Measurements from ENCODE around the gene KLK3. TPM values are rescaled to one million over a fixed set of nuclear protein-coding genes. Genes with fewer than 3 reads are reported as not detected.

Gene KLK3
- total RNA-seq, 2 experiments from 2014 or later, result not detected

- ChIA-PET POLR2A (no interaction called here), CTCF (no interaction called here)
- H3K9me3 Mint-ChIP-seq, result peaks cover 4% of the 10 kb centered on the region
- no peaks in the 10 kb centered on the region for H3K36me3 Mint-ChIP-seq (ENCODE audit: low read depth)
- DNase-seq, result no peak
- peaks cover 33% of the 10 kb centered on the region for H3K27me3 Mint-ChIP-seq
- no peaks in the 10 kb centered on the region for H3K4me1 Mint-ChIP-seq
- no peak overlapping the region for H3K4me3 Mint-ChIP-seq
- H3K27ac Mint-ChIP-seq, result no peak overlapping the region
Observed at GRCh38 chr19:50859849-50860248, 5.1 kb downstream of the KLK3 start.

- Mint-ChIP-seq H3K4me3 (no peak overlapping the region), H3K4me1 (no peaks in the 10 kb centered on the region), H3K36me3 (ENCODE audit: low read depth) (no peaks in the 10 kb centered on the region), H3K9me3 (peaks cover 4% of the 10 kb centered on the region), H3K27ac (no peak overlapping the region), H3K27me3 (peaks cover 27% of the 10 kb centered on the region)
- DNase-seq, result no peak
- CTCF ChIA-PET, result no interaction called here
- POLR2A ChIA-PET, result no interaction called here
Observed at GRCh38 chr19:50861010-50861409, 6.3 kb downstream of the KLK3 start.

GRCh38 chr19:50861496-50862286, 7.0 kb downstream of the KLK3 start:
- Mint-ChIP-seq H3K4me1 (no peaks in the 10 kb centered on the region), H3K27ac (no peak overlapping the region), H3K27me3 (peaks cover 31% of the 10 kb centered on the region), H3K36me3 (ENCODE audit: low read depth) (no peaks in the 10 kb centered on the region), H3K4me3 (no peak overlapping the region), H3K9me3 (peaks cover 4% of the 10 kb centered on the region)
- ChIA-PET CTCF (no interaction called here), POLR2A (no interaction called here)
- no peak for DNase-seq

GRCh38 chr19:50869479-50869878, 14.8 kb downstream of the KLK3 start:
- ChIA-PET POLR2A (no interaction called here), CTCF (no interaction called here)
- DNase-seq, result no peak
- H3K27ac Mint-ChIP-seq, result no peak overlapping the region
- H3K4me3 Mint-ChIP-seq, result no peak overlapping the region
- H3K36me3 Mint-ChIP-seq (ENCODE audit: low read depth), result no peaks in the 10 kb centered on the region
- no peaks in the 10 kb centered on the region for H3K9me3 Mint-ChIP-seq
- H3K4me1 Mint-ChIP-seq, result no peaks in the 10 kb centered on the region
- H3K27me3 Mint-ChIP-seq, result peaks cover 28% of the 10 kb centered on the region

- Mint-ChIP-seq H3K9me3 (no peaks in the 10 kb centered on the region), H3K36me3 (ENCODE audit: low read depth) (no peaks in the 10 kb centered on the region), H3K27ac (no peak overlapping the region), H3K27me3 (peaks cover 24% of the 10 kb centered on the region), H3K4me3 (no peak overlapping the region), H3K4me1 (no peaks in the 10 kb centered on the region)
- ChIA-PET CTCF (no interaction called here), POLR2A (no interaction called here)
- DNase-seq, result no peak
Observed at GRCh38 chr19:50870417-50871089, 15.8 kb downstream of the KLK3 start.

- Mint-ChIP-seq H3K4me1 (no peaks in the 10 kb centered on the region), H3K27ac (no peak within 1 kb of the TSS), H3K27me3 (peaks cover 14% of the 10 kb centered on the region), H3K9me3 (no peaks in the 10 kb centered on the region), H3K4me3 (no peak within 1 kb of the TSS), H3K36me3 (ENCODE audit: low read depth) (no peaks in the 10 kb centered on the region)
- no peak for DNase-seq
- POLR2A ChIA-PET, result no interaction called here
- CTCF ChIA-PET, result no interaction called here
Observed at GRCh38 chr19:50873056-50873455, 18.3 kb downstream of the KLK3 start, which contains the start of gene KLK2. Gene KLK2 (plus strand): TSS chr19:50873439. CDS start chr19:50873474, 35 bp downstream.

- ChIA-PET CTCF (no interaction called here), POLR2A (no interaction called here)
- Mint-ChIP-seq H3K27me3 (peaks cover 11% of the 10 kb centered on the region), H3K27ac (no peak overlapping the region), H3K9me3 (no peaks in the 10 kb centered on the region), H3K36me3 (ENCODE audit: low read depth) (no peaks in the 10 kb centered on the region), H3K4me1 (no peaks in the 10 kb centered on the region), H3K4me3 (no peak overlapping the region)
- no peak for DNase-seq
Observed at GRCh38 chr19:50874211-50874610, 19.5 kb downstream of the KLK3 start.

- CTCF ChIA-PET, result interaction anchor here (1.1 kb wide), 1 partner anchor 12 kb away, joined by 3 read pairs; no protein-coding TSS in a partner anchor
- no peak overlapping the region for H3K4me3 Mint-ChIP-seq
- no peaks in the 10 kb centered on the region for H3K9me3 Mint-ChIP-seq
- no peak for DNase-seq
- H3K36me3 Mint-ChIP-seq (ENCODE audit: low read depth), result no peaks in the 10 kb centered on the region
- POLR2A ChIA-PET, result no interaction called here
- H3K4me1 Mint-ChIP-seq, result no peaks in the 10 kb centered on the region
- H3K27me3 Mint-ChIP-seq, result peaks cover 20% of the 10 kb centered on the region
- no peak overlapping the region for H3K27ac Mint-ChIP-seq
Observed at GRCh38 chr19:50875795-50876422, 21.2 kb downstream of the KLK3 start.

- no peaks in the 10 kb centered on the region for H3K4me1 Mint-ChIP-seq
- peaks cover 16% of the 10 kb centered on the region for H3K27me3 Mint-ChIP-seq
- CTCF ChIA-PET, result no interaction called here
- no peak for DNase-seq
- no peaks in the 10 kb centered on the region for H3K9me3 Mint-ChIP-seq
- POLR2A ChIA-PET, result no interaction called here
- no peaks in the 10 kb centered on the region for H3K36me3 Mint-ChIP-seq (ENCODE audit: low read depth)
- no peak overlapping the region for H3K4me3 Mint-ChIP-seq
- H3K27ac Mint-ChIP-seq, result no peak overlapping the region
Observed at GRCh38 chr19:50876456-50876855, 21.7 kb downstream of the KLK3 start.

GRCh38 chr19:50877338-50877737, 22.6 kb downstream of the KLK3 start:
- no peak overlapping the region for H3K27ac Mint-ChIP-seq
- peaks cover 18% of the 10 kb centered on the region for H3K27me3 Mint-ChIP-seq
- no peak overlapping the region for H3K4me3 Mint-ChIP-seq
- POLR2A ChIA-PET, result no interaction called here
- no peaks in the 10 kb centered on the region for H3K4me1 Mint-ChIP-seq
- H3K36me3 Mint-ChIP-seq (ENCODE audit: low read depth), result no peaks in the 10 kb centered on the region
- H3K9me3 Mint-ChIP-seq, result no peaks in the 10 kb centered on the region
- no peak for DNase-seq
- CTCF ChIA-PET, result no interaction called here

GRCh38 chr19:50878851-50879250, 24.1 kb downstream of the KLK3 start:
- no peak for DNase-seq
- ChIA-PET CTCF (no interaction called here), POLR2A (no interaction called here)
- no peaks in the 10 kb centered on the region for H3K9me3 Mint-ChIP-seq
- H3K27ac Mint-ChIP-seq, result no peak overlapping the region
- no peaks in the 10 kb centered on the region for H3K4me1 Mint-ChIP-seq
- H3K27me3 Mint-ChIP-seq, result peaks cover 18% of the 10 kb centered on the region
- no peaks in the 10 kb centered on the region for H3K36me3 Mint-ChIP-seq (ENCODE audit: low read depth)
- H3K4me3 Mint-ChIP-seq, result no peak overlapping the region

GRCh38 chr19:50880241-50880640, 25.5 kb downstream of the KLK3 start:
- ChIA-PET POLR2A (no interaction called here), CTCF (no interaction called here)
- Mint-ChIP-seq H3K36me3 (ENCODE audit: low read depth) (no peaks in the 10 kb centered on the region), H3K4me1 (no peaks in the 10 kb centered on the region), H3K27me3 (peaks cover 19% of the 10 kb centered on the region), H3K27ac (no peak overlapping the region), H3K4me3 (no peak overlapping the region), H3K9me3 (no peaks in the 10 kb centered on the region)
- no peak for DNase-seq

- CTCF ChIA-PET, result interaction anchor here (1.0 kb wide), 1 partner anchor 40 kb away, joined by 3 read pairs; no protein-coding TSS in a partner anchor
Observed at GRCh38 chr19:50882188-50882587, 27.5 kb downstream of the KLK3 start.

More at GRCh38 chr19:50882188-50882587, 27.5 kb downstream of the KLK3 start:
- Mint-ChIP-seq H3K27ac (no peak overlapping the region), H3K27me3 (peaks cover 21% of the 10 kb centered on the region), H3K9me3 (no peaks in the 10 kb centered on the region), H3K4me1 (no peaks in the 10 kb centered on the region), H3K4me3 (no peak overlapping the region), H3K36me3 (ENCODE audit: low read depth) (no peaks in the 10 kb centered on the region)
- DNase-seq, result no peak
- POLR2A ChIA-PET, result no interaction called here
